Heart left ventricle (tissue), 16 donors: Measurements from ENCODE around the gene CHID1. TPM values are rescaled to one million over a fixed set of nuclear protein-coding genes. Genes with fewer than 3 reads are reported as not detected.

Source experiments
- ATAC-seq, 4 donors: fragments of 200-7000 bp; cut with Tn5 transposase; one replicate each; pipeline ENCODE4 v1.9.1; 2020 to 2022; ENCODE audit warnings: moderate library complexity in 4 of 4, mild to moderate bottlenecking in 3 of 4, moderate number of reproducible peaks in 1 of 4
- DNase-seq, 5 donors: peaks; one replicate each; pipeline ENCODE4 v3.0.0-alpha.2; 2020
- H3K27ac ChIP-seq, 12 donors: fragments of 200-600 bp; sonication (generic) in 4 of 12; one replicate each; pipeline versions ENCODE4 v1.5.0 to v1.8.0; 2016 to 2022; ENCODE audit warnings: mild to moderate bottlenecking in 2 of 12
- H3K27me3 ChIP-seq, 9 donors: fragments of 200-600 bp; sonication (generic) in 2 of 9; one replicate each; pipeline versions ENCODE4 v1.5.1 to v1.8.0; 2016 to 2022; ENCODE audit warnings: mild to moderate bottlenecking in 3 of 9
- H3K36me3 ChIP-seq, 9 donors: fragments of 200-600 bp; sonication (generic) in 2 of 9; one replicate each; pipeline versions ENCODE4 v1.5.0 to v1.8.0; 2018 to 2022; ENCODE audit warnings: mild to moderate bottlenecking in 2 of 9
- H3K4me1 ChIP-seq, 12 donors: fragments of 200-600 bp; sonication (generic) in 4 of 12; one replicate each; pipeline versions ENCODE4 v1.5.0 to v1.8.0; 2016 to 2022; ENCODE audit warnings: mild to moderate bottlenecking in 3 of 12
- H3K4me3 ChIP-seq, 12 donors: fragments of 200-600 bp; sonication (generic) in 4 of 12; one replicate each; pipeline versions ENCODE4 v1.5.0 to v1.8.0; 2017 to 2022; ENCODE audit warnings: mild to moderate bottlenecking in 9 of 12, moderate library complexity in 4 of 12
- H3K9me3 ChIP-seq, 12 donors: fragments of 200-600 bp; sonication (generic) in 4 of 12; one replicate each; pipeline versions ENCODE4 v1.5.0 to v1.8.0; 2016 to 2022; ENCODE audit warnings: mild to moderate bottlenecking in 1 of 12
- CTCF ChIP-seq, 12 donors: fragments of 200-600 bp; sonication (generic) in 4 of 12; IDR thresholded peaks; one replicate each; pipeline versions ENCODE4 v1.5.0 to v1.8.0; 2018 to 2022; ENCODE audit warnings: antibody characterized with exemption in 12 of 12, mild to moderate bottlenecking in 5 of 12
- POLR2A ChIP-seq, 2 donors: fragments of 450-650 bp; IDR thresholded peaks; one replicate each; pipeline ENCODE4 v1.6.1; 2017; ENCODE audit warnings: antibody characterized with exemption in 2 of 2, mild to moderate bottlenecking in 2 of 2, moderate library complexity in 2 of 2
- WGBS, 4 donors: extraction: QIAGEN DNeasy Blood & Tissue Kit in 2 of 4; methylation state at CpG; one replicate each; pipeline versions ENCODE4 v1.1.5 to v1.1.7; 2013 to 2018; 5-methylcytosine and 5-hydroxymethylcytosine counted together
- intact Hi-C, 10 donors: fragments of 100-400 bp; cut with DNase I; formaldehyde crosslinking; loops; one replicate each; pipeline versions ENCODE4 v1.11.1 to v1.14.2; 2022
- polyA plus RNA-seq, 2 donors: library from polyadenylated mRNA; stranded (reverse); fragments of 200-250 nt; gene quantifications; one replicate each; pipeline ENCODE4 v1.2.3, GENCODE V29; 2013
- total RNA-seq, 9 donors: library from RNA; depleted of rRNA in 2 of 9; stranded (reverse); fragments of >200 nt in 2 of 9; fragmentation: NEBNext Ultra II Directional in 3 of 9; extraction: Animal tissue kit (Norgen Biotek cat#: 25700) in 3 of 9; gene quantifications; one replicate each; pipeline versions ENCODE4 v1.1.0 to v1.2.4, GENCODE V29; 2016 to 2023
- donor health status: ischemic (EF 13 %, LVEDD 7.1; RV severe dilation, severe dysfunction).
- donor health status: healthy with polysubstance abuse.
- donor health status: DM: no; HTN: yes; CAD: no.
- donor health status: DM: no; HTN: no; CAD: no.
- donor health status: ischemic (EF 25% LVEDD 6.9; RV normal size, moderate dysfunction).
- donor health status: ischemic (EF 25% LVEDD 5.7; RV mildly dilated, moderate dysfunction).
- donor health status: healthy.
- donor health status: DM: yes; HTN: yes; CAD: no.
- donor health status: ischemic (EF 35%, LVEDD 5.7; RV mildly dilated, moderate dysfunction).
- donor health status: nonischemic (EF 11% LVEDD 7.7; RV severe dilation, severe dysfunction).
- donor health status: DM: yes; HTN: yes; CAD: no.
- donor health status: PGD.
- donor health status: ischemic (EF 29% LVEDD 5.4; RV normal size, mild dysfunction).
- donor health status: nonischemic (EF 23%, LVEDD 6.1; RV moderate dilation, normal function).

Gene CHID1
- total and polyA plus RNA-seq, 11 donors, result 30.8 to 87.7 (median 55.3) TPM

DNA sequence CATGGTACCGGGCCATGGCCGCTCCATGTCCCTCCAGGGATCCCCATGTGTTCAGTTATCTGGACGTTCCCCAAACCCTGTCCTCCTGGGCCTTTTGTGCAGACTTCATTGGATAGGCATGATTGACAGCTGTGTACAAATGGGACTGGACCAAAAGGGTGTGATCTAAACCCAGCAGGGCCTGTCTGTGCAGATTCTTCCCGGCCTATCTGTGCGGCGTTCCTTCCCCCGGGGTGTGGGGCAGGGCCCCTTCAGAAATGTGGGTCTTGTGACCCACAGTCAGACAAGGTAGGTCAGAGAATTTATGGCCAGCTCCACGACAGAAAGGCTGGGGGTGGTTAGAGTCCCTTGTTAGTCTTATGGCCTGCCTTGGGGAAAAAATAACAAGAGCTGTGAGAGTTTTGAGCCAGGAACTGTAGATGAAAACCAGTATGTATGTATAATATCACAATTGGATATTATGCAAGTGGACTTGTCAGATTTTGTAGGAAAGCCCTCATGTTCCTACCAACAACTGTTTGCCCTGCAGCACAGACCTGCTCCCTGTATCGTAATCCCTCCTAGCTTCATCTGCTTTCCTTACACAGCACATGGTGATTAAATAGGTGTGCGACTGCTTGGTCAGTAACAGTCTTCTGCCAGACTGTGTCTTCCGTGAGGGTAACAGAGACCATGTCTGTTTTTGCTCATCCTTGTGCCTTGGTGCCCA lies 46.8 kb upstream of the CHID1 start:
- H3K4me3 ChIP-seq, result no peak overlapping the region
- H3K36me3 ChIP-seq, result peaks cover 0 to 51% (median 29%) of the 10 kb centered on the region in 9 donors
- no peaks in the 10 kb centered on the region for H3K27me3 ChIP-seq
- H3K9me3 ChIP-seq, result no peaks in the 10 kb centered on the region
- intact Hi-C loops, result no loop called here
- DNase-seq (no peak), ATAC-seq (no peak)
- TF ChIP-seq CTCF (IDR thresholded peaks at IDR 0.05) (no peak), POLR2A (IDR thresholded peaks at IDR 0.05) (no peak)
- peaks cover 0 to 25% (median 10%) of the 10 kb centered on the region in 12 donors for H3K4me1 ChIP-seq
- no peak overlapping the region for H3K27ac ChIP-seq
- WGBS, 4 donors, result 89 to 95% (median 92%) methylated on average over 11 of the region's 11 CpGs

DNA sequence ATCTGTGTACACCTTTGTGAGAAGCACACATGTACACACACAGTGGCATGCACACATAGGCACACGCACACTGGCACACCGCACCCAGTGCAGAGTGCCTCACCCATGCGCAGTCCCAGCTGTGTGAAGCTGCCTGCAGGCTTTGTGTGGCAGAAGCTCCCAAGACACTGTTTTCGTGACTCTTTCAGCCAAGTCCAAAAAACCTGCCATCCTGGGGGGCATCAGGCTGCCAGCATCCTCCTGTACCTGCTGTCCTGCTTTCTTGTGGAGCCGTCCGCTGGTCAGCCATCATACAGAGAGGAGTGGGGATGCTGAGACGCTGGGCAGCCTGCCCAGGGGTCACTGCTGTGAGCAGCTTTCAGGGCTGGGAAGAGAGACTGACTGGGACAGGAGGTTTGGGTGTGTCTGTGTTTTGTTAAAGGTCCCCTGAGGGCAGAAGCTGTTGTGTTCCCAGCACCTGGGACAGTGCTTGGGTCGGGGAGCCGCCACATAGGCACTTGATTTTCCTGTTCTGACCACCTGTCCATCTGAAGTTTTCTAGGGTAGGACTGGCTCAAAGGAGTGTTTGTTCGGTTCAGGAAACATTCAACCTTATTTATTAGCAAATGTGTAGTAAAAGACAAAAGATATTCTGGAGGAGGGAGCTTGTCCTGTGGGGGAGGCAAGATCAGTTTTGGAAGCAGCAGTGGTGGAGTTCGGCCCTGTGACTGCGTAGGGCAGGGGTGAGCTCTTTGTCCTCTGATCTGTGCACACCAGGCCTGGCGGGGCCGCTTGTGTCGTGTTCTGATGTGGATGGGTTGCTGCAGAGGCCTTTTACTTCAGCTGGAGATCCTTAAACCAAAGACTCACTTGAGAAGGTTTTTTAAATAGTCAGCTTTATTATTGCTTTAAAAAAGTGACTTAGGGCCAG lies 44.8 kb upstream of the CHID1 start:
- Histone ChIP-seq H3K36me3 (peaks cover 0 to 43% (median 11%) of the 10 kb centered on the region in 9 donors), H3K27ac (no peak overlapping the region), H3K27me3 (no peaks in the 10 kb centered on the region), H3K9me3 (no peaks in the 10 kb centered on the region), H3K4me3 (no peak overlapping the region), H3K4me1 (peaks cover 0 to 32% (median 10%) of the 10 kb centered on the region in 12 donors)
- 72 to 81% (median 75%) methylated on average over 14 to 15 of the region's 15 CpGs for WGBS, 4 donors
- TF ChIP-seq CTCF (IDR thresholded peaks at IDR 0.05) (no peak), POLR2A (IDR thresholded peaks at IDR 0.05) (no peak)
- intact Hi-C loops, result no loop called here
- peak in 2 of 4 donors; percentile 16 for ATAC-seq
- no peak for DNase-seq

DNA sequence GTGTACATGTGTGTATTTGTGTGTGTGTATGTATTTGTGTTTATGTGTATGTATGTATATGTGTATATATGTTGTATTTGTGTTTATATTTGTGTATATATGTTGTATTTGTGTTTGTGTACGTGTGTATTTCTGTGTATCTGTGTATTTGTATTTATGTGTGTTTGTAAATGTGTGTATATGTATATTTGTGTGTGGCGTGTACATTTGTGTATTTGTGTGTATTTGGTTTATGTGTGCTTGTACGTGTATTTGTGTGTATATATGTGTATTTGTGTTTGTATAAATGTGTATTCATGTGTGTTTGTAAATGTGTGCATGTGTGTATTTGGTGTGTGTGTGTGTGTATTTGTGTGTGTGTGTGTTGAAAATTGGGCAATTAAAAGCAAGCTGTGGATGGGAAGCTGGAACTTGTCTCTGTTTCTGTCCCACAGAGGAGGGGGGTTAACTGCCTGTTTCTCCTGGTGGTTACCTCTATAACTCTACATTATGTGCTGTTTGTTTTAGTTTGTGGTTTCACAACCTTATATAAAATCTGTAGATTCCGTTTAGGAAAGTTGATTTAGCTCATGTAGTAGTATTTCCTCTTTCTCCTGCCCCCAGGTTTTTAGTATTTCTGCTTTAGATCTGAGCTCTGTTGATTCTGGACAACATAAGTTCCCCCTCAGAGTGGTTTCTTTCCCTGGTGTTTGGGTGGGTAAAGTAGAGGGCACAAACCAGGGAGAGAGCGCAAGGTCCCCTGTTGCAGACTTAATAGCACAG lies 44.0 kb upstream of the CHID1 start:
- Histone ChIP-seq H3K9me3 (peaks cover 0 to 6% (median 2%) of the 10 kb centered on the region in 12 donors), H3K27me3 (no peaks in the 10 kb centered on the region), H3K4me3 (no peak overlapping the region), H3K36me3 (peaks cover 0 to 37% (median 9%) of the 10 kb centered on the region in 9 donors), H3K27ac (no peak overlapping the region), H3K4me1 (peaks cover 0 to 32% (median 10%) of the 10 kb centered on the region in 12 donors)
- TF ChIP-seq CTCF (IDR thresholded peaks at IDR 0.05) (no peak), POLR2A (IDR thresholded peaks at IDR 0.05) (no peak)
- intact Hi-C loops, result no loop called here
- DNase-seq (no peak), ATAC-seq (no peak)
- 82 to 86% (median 85%) methylated on average over 5 of the region's 5 CpGs for WGBS, 4 donors
